CD8-positive, alpha-beta memory T cell (primary cell): ENCODE measurements around the gene PPP3R1. TPM values are rescaled to one million over a fixed set of nuclear protein-coding genes. Genes with fewer than 3 reads are reported as not detected.

Experiments
- CTCF ChIA-PET: fragments of 350-600 bp; sonication (Branson Sonifier 250); formaldehyde crosslinking; loops from one replicate; lab custom pipeline; 2021; ENCODE audit warnings: antibody characterized with exemption; lab: Charles Lee
- POLR2A ChIA-PET: fragments of 350-600 bp; sonication (Branson Sonifier 250); formaldehyde crosslinking; loops from one replicate; lab custom pipeline; 2021; ENCODE audit warnings: antibody characterized with exemption; lab: Charles Lee
- DNase-seq, 5 donors: peaks; one replicate each; pipeline versions ENCODE4 v3.0.0 to v3.0.0-alpha.2; 2020 to 2022; ENCODE audit warnings: mixed read lengths in 1 of 5
- H3K27ac ChIP-seq: one replicate; pipeline ENCODE4 v1.7.0; 2013; ENCODE audit warnings: low read depth, mild to moderate bottlenecking, low read length, moderate library complexity
- H3K27me3 ChIP-seq: 2 replicates; pipeline ENCODE4 v1.7.0; 2013; ENCODE audit warnings: low read length, mild to moderate bottlenecking; ENCODE audit not compliant: insufficient read depth, poor library complexity, severe bottlenecking
- H3K36me3 ChIP-seq: 2 replicates; pipeline ENCODE4 v1.7.0; 2013; ENCODE audit warnings: mild to moderate bottlenecking, low read length, moderate library complexity; ENCODE audit not compliant: insufficient read depth
- H3K4me1 ChIP-seq: 2 replicates; pipeline ENCODE4 v1.7.0; 2013; ENCODE audit warnings: mild to moderate bottlenecking, low read length, moderate library complexity; ENCODE audit not compliant: insufficient read depth
- H3K4me3 ChIP-seq: 2 replicates; pipeline ENCODE4 v1.7.0; 2013; ENCODE audit warnings: mild to moderate bottlenecking, low read length
- H3K9me3 ChIP-seq: 2 replicates; pipeline ENCODE4 v1.7.0; 2013; ENCODE audit warnings: mild to moderate bottlenecking, low read length
- H3K27ac Mint-ChIP-seq, 8 donors: one replicate each; pipeline ENCODE4 v1.8.0; 2020 to 2021; ENCODE audit warnings: mixed read lengths in 8 of 8, mild to moderate bottlenecking in 6 of 8, inconsistent platforms in 3 of 8, moderate library complexity in 3 of 8
- H3K27me3 Mint-ChIP-seq, 2 donors: one replicate each; pipeline ENCODE4 v1.8.0; 2020 to 2021; ENCODE audit warnings: mixed read lengths in 2 of 2, mild to moderate bottlenecking in 1 of 2, moderate library complexity in 1 of 2
- H3K36me3 Mint-ChIP-seq, 3 donors: one replicate each; pipeline ENCODE4 v1.8.0; 2020 to 2021; ENCODE audit warnings: mixed read lengths in 3 of 3, inconsistent platforms in 1 of 3, mild to moderate bottlenecking in 1 of 3
- H3K4me1 Mint-ChIP-seq, 3 donors: one replicate each; pipeline ENCODE4 v1.8.0; 2020 to 2021; ENCODE audit warnings: mixed read lengths in 3 of 3, inconsistent platforms in 1 of 3, mild to moderate bottlenecking in 1 of 3
- H3K4me3 Mint-ChIP-seq, 7 donors: one replicate each; pipeline ENCODE4 v1.8.0; 2020 to 2021; ENCODE audit warnings: mixed read lengths in 7 of 7, mild to moderate bottlenecking in 6 of 7, moderate library complexity in 4 of 7, inconsistent platforms in 2 of 7
- H3K9me3 Mint-ChIP-seq, 5 donors: one replicate each; pipeline ENCODE4 v1.8.0; 2020 to 2022; ENCODE audit warnings: mixed read lengths in 5 of 5, mild to moderate bottlenecking in 3 of 5, moderate library complexity in 2 of 5, inconsistent platforms in 1 of 5
- polyA plus RNA-seq: library from polyadenylated mRNA; unstranded; fragments of 300-500 nt; fragmentation: Illumina TruSeq; gene quantifications from one replicate; pipeline ENCODE4 v1.2.3, GENCODE V29; 2021
- total RNA-seq, 2 experiments: library from RNA; stranded (reverse); gene quantifications; one replicate each; pipeline ENCODE4 v1.2.3, GENCODE V29; 2021

The PPP3R1 gene
- total and polyA plus RNA-seq, 3 experiments from 2014 or later, result 4.2 to 86.1 (median 85.0) TPM

GRCh38 chr2:68134554-68134953 is 117.8 kb downstream of the PPP3R1 start:
- no peak for DNase-seq
- Histone ChIP-seq H3K36me3 (peaks cover 9% of the 10 kb centered on the region), H3K9me3 (no peaks in the 10 kb centered on the region), H3K27me3 (no peaks in the 10 kb centered on the region), H3K4me3 (no peak overlapping the region), H3K4me1 (no peaks in the 10 kb centered on the region), H3K27ac (no peak overlapping the region)
- Mint-ChIP-seq H3K4me3 (no peak overlapping the region), H3K9me3 (no peaks in the 10 kb centered on the region), H3K27ac (no peak overlapping the region), H3K4me1 (peaks cover 0 to 1% (median 0%) of the 10 kb centered on the region in 3 donors), H3K27me3 (no peaks in the 10 kb centered on the region), H3K36me3 (peaks cover 6 to 73% (median 23%) of the 10 kb centered on the region in 3 donors)
- CTCF ChIA-PET, result no interaction called here
- POLR2A ChIA-PET, result no interaction called here

DNA sequence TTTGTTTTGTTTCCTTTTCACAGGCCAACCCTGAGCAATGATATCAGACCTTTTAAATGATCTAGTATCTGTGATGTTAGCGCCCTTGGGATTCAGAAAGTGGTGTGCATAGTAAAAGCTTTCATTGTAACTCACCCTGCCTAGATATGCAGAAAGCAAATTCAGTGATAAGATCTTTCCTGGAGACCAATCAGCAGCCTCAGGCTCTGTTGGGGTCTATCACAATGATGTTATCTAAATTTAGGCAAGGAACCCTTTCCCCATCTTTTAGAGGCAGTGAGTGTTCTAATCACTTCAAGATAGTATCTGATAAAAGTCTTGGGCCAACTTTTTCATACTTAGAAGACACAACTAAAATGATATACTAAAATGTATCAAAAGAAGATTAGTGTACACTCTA is 118.2 kb downstream of the PPP3R1 start:
- H3K4me1 ChIP-seq, result no peaks in the 10 kb centered on the region
- no peaks in the 10 kb centered on the region for H3K9me3 ChIP-seq
- DNase-seq, result no peak
- H3K27ac ChIP-seq, result no peak overlapping the region
- Mint-ChIP-seq H3K27ac (peak overlapping the region in 1 of 8 donors; percentile 42), H3K4me1 (peaks cover 0 to 1% (median 0%) of the 10 kb centered on the region in 3 donors), H3K9me3 (no peaks in the 10 kb centered on the region), H3K36me3 (peaks cover 6 to 73% (median 21%) of the 10 kb centered on the region in 3 donors), H3K4me3 (no peak overlapping the region), H3K27me3 (no peaks in the 10 kb centered on the region)
- CTCF ChIA-PET, result no interaction called here
- no peaks in the 10 kb centered on the region for H3K27me3 ChIP-seq
- H3K36me3 ChIP-seq, result peaks cover 9% of the 10 kb centered on the region
- POLR2A ChIA-PET, result no interaction called here
- H3K4me3 ChIP-seq, result no peak overlapping the region

Other genes starting within 250 kb of the PPP3R1 start
- gene C1D, start 189.5 kb downstream of the PPP3R1 start, total RNA-seq, result 10 to 100 TPM; 28.4 to 33.9 TPM
- 30.3 TPM for gene C1D, start 189.5 kb downstream of the PPP3R1 start, polyA plus RNA-seq
- gene PNO1, start 94.6 kb downstream of the PPP3R1 start, total RNA-seq, result 10 to 100 TPM; 38.1 to 42.0 TPM
- 18.1 TPM for gene PNO1, start 94.6 kb downstream of the PPP3R1 start, polyA plus RNA-seq
- under 1 TPM in 1 of 2 experiments, not detected in 1; 0.11 TPM for gene CNRIP1, start 67.4 kb upstream of the PPP3R1 start, total RNA-seq
- not detected for gene CNRIP1, start 67.4 kb upstream of the PPP3R1 start, polyA plus RNA-seq
- gene PLEK, start 112.8 kb upstream of the PPP3R1 start, total RNA-seq, result 10 to 100 TPM; 21.3 to 23.0 TPM
- gene PLEK, start 112.8 kb upstream of the PPP3R1 start, polyA plus RNA-seq, result 135 TPM
- gene FBXO48, start 214.8 kb upstream of the PPP3R1 start, total RNA-seq, result 1 to 10 TPM; 1.5 to 1.6 TPM
- gene FBXO48, start 214.8 kb upstream of the PPP3R1 start, polyA plus RNA-seq, result 0.79 TPM
- gene APLF, start 215.1 kb upstream of the PPP3R1 start, total RNA-seq, result 1 to 10 TPM; 3.6 to 4.0 TPM
- 1.9 TPM for gene APLF, start 215.1 kb upstream of the PPP3R1 start, polyA plus RNA-seq